IMR-90 (cell line): ENCODE data around the gene SLC6A16. TPM values are rescaled to one million over a fixed set of nuclear protein-coding genes. Genes with fewer than 3 reads are reported as not detected.
A peak's percentile ranks its signal among the peaks of the same experiment; 100 is the strongest.

Source experiments
- ATAC-seq: fragments of 200-7000 bp; cut with Tn5 transposase; 2 replicates; pipeline ENCODE4 v1.9.1; 2020; ENCODE audit warnings: low read depth, mild to moderate bottlenecking, moderate library complexity
- BruUV-seq: library from RNA; stranded (reverse); fragments of 400-500 nt; replicated peaks from 2 replicates; lab custom pipeline; 2021; lab: Mats Ljungman, UMichigan
- CTCF ChIA-PET: fragments of 300-600 bp; formaldehyde crosslinking; extraction: SDS; loops from one replicate; lab custom pipeline; 2021; ENCODE audit warnings: antibody characterized with exemption; lab: Yijun Ruan, JAX
- POLR2A ChIA-PET: fragments of 300-600 bp; sonication (Branson Sonifier 250); formaldehyde crosslinking; loops from one replicate; lab custom pipeline; 2022; ENCODE audit warnings: antibody characterized with exemption; ENCODE audit not compliant: unreplicated experiment; lab: Charles Lee
- DNase-seq: peaks from one replicate; pipeline ENCODE4 v3.0.0; 2013
- H2AFZ ChIP-seq: replicated peaks from 2 replicates; pipeline ENCODE3; 2013; ENCODE audit warnings: low read length, mild to moderate bottlenecking; ENCODE audit not compliant: poor library complexity
- H2AK5ac ChIP-seq: 2 replicates; pipeline ENCODE4 v1.6.1; 2013; ENCODE audit warnings: low read depth, low read length, inconsistent platforms
- H2AK9ac ChIP-seq: replicated peaks from 2 replicates; pipeline ENCODE3; 2013; ENCODE audit warnings: mild to moderate bottlenecking, low read depth, low read length, moderate library complexity; ENCODE audit not compliant: poor library complexity
- H2BK120ac ChIP-seq: 2 replicates; pipeline ENCODE4 v1.6.1; 2013; ENCODE audit warnings: low read depth, low read length, inconsistent platforms
- H2BK15ac ChIP-seq: 3 replicates; pipeline ENCODE4 v1.6.1; 2013; ENCODE audit warnings: low read depth, low read length, inconsistent platforms
- H2BK20ac ChIP-seq: 2 replicates; pipeline ENCODE4 v1.6.1; 2013; ENCODE audit warnings: low read depth, mild to moderate bottlenecking, inconsistent platforms, low read length, moderate library complexity
- H2BK5ac ChIP-seq: 2 replicates; pipeline ENCODE4 v1.6.1; 2013; ENCODE audit warnings: mild to moderate bottlenecking, low read depth, low read length, inconsistent platforms; ENCODE audit not compliant: poor library complexity, severe bottlenecking
- H3K14ac ChIP-seq: replicated peaks from 2 replicates; pipeline ENCODE4 v1.6.1; 2013; ENCODE audit warnings: low read depth, low read length, inconsistent platforms
- H3K18ac ChIP-seq: 2 replicates; pipeline ENCODE4 v1.6.1; 2013; ENCODE audit warnings: low read depth, low read length, control low read depth
- H3K23ac ChIP-seq: 2 replicates; pipeline ENCODE4 v1.6.1; 2013; ENCODE audit warnings: low read depth, low read length, inconsistent platforms
- H3K27ac ChIP-seq: 2 replicates; pipeline ENCODE4 v1.5.1; 2013; ENCODE audit warnings: mild to moderate bottlenecking, control low read depth, low read length; ENCODE audit not compliant: insufficient read depth
- H3K27me3 ChIP-seq: 2 replicates; pipeline ENCODE4 v1.6.1; 2013; ENCODE audit warnings: low read length; ENCODE audit not compliant: control insufficient read depth, insufficient read depth
- H3K36me3 ChIP-seq: 2 replicates; pipeline ENCODE4 v1.6.1; 2013; ENCODE audit warnings: low read length, mixed read lengths; ENCODE audit not compliant: control insufficient read depth, insufficient read depth
- H3K4ac ChIP-seq: 2 replicates; pipeline ENCODE4 v1.6.1; 2013; ENCODE audit warnings: low read depth, low read length, inconsistent platforms
- H3K4me1 ChIP-seq: 2 replicates; pipeline ENCODE4 v1.6.1; 2013; ENCODE audit warnings: low read length, mixed read lengths; ENCODE audit not compliant: control insufficient read depth, insufficient read depth
- H3K4me2 ChIP-seq: 2 replicates; pipeline ENCODE4 v1.6.1; 2013; ENCODE audit warnings: low read depth, mild to moderate bottlenecking, control low read depth, low read length, moderate library complexity
- H3K4me3 ChIP-seq: 2 replicates; pipeline ENCODE4 v1.5.1; 2013; ENCODE audit warnings: low read depth, mild to moderate bottlenecking, control low read depth, low read length, moderate library complexity; ENCODE audit not compliant: insufficient read depth
- H3K56ac ChIP-seq: 2 replicates; pipeline ENCODE4 v1.6.1; 2013; ENCODE audit warnings: low read length, inconsistent platforms; ENCODE audit not compliant: insufficient read depth; ENCODE audit errors: extremely low read depth
- H3K79me1 ChIP-seq, 2 experiments: 2 replicates each; pipeline ENCODE4 v1.6.1; 2013; ENCODE audit warnings: low read length in 2 of 2, inconsistent platforms in 1 of 2, low read depth in 1 of 2
- H3K9ac ChIP-seq: 2 replicates; pipeline ENCODE4 v1.6.1; 2013; ENCODE audit warnings: low read depth, low read length, control low read depth
- H3K9me1 ChIP-seq: 2 replicates; pipeline ENCODE4 v1.6.1; 2013; ENCODE audit warnings: low read length, inconsistent platforms; ENCODE audit not compliant: insufficient read depth
- H3K9me3 ChIP-seq: 2 replicates; pipeline ENCODE4 v1.6.1; 2013; ENCODE audit warnings: low read length; ENCODE audit not compliant: control insufficient read depth, insufficient read depth
- H4K20me1 ChIP-seq: 2 replicates; pipeline ENCODE4 v1.6.1; 2013; ENCODE audit warnings: low read length, inconsistent platforms; ENCODE audit not compliant: insufficient read depth
- H4K5ac ChIP-seq: 2 replicates; pipeline ENCODE4 v1.6.1; 2013; ENCODE audit warnings: mild to moderate bottlenecking, low read depth, low read length, control low read depth
- H4K8ac ChIP-seq, 2 experiments: 2 replicates each; pipeline ENCODE4 v1.6.1; 2013; ENCODE audit warnings: low read depth in 2 of 2, low read length in 2 of 2, control low read depth in 1 of 2, inconsistent platforms in 1 of 2
- H4K91ac ChIP-seq: 2 replicates; pipeline ENCODE4 v1.6.1; 2013; ENCODE audit warnings: low read depth, low read length, inconsistent platforms; ENCODE audit not compliant: insufficient read depth
- BHLHE40 ChIP-seq: fragments of 150-350 bp; IDR thresholded peaks from 2 replicates; pipeline ENCODE4 v1.6.1; 2016; ENCODE audit warnings: mild to moderate bottlenecking, low read depth, low read length
- CHD1 ChIP-seq: IDR thresholded peaks from 2 replicates; pipeline ENCODE4 v1.6.1; 2012; ENCODE audit warnings: low read depth, low read length, improper control_type of control experiment
- MXI1 ChIP-seq: IDR thresholded peaks from 2 replicates; pipeline ENCODE4 v1.6.1; 2012; ENCODE audit warnings: low read depth, mild to moderate bottlenecking, low read length, moderate library complexity, borderline replicate concordance
- RAD21 ChIP-seq: IDR thresholded peaks from 2 replicates; pipeline ENCODE4 v1.6.1; 2012; ENCODE audit warnings: low read length, improper control_type of control experiment
- SMC3 ChIP-seq: fragments of 150-350 bp; IDR thresholded peaks from 2 replicates; pipeline ENCODE4 v1.6.1; 2016; ENCODE audit warnings: low read depth, mild to moderate bottlenecking, antibody characterized with exemption, low read length, moderate library complexity
- WGBS, 2 experiments: methylation state at CpG; one replicate each; pipeline versions ENCODE4 v1.1.5 to v1.1.7; 2013; ENCODE audit warnings: missing lambda C conversion rate in 2 of 2; ENCODE audit not compliant: insufficient read length in 1 of 2; ENCODE audit errors: extremely low coverage in 2 of 2; 5-methylcytosine and 5-hydroxymethylcytosine counted together
- dilution Hi-C: fragments of 300-500 bp; cut with HindIII; formaldehyde crosslinking; loops from one replicate; pipeline ENCODE4 v1.14.3; 2018; ENCODE audit warnings: low sequenced_read_pairs; ENCODE audit not compliant: unreplicated experiment
- in situ Hi-C: fragments of 300-500 bp; cut with MboI; formaldehyde crosslinking; loops from 3 replicates; pipeline ENCODE4 v1.14.3; 2019; ENCODE audit warnings: low sequenced_read_pairs, inconsistent platforms, mixed read lengths
- intact Hi-C: fragments of 100-400 bp; cut with micrococcal nuclease; formaldehyde crosslinking; loops from 2 replicates; pipeline ENCODE4 v1.10.0; 2022
- polyA plus RNA-seq, 3 experiments: library from polyadenylated mRNA; depleted of rRNA; stranded (reverse); fragments of >200 nt; gene quantifications; 2 replicates each; pipeline ENCODE4 v1.2.3, GENCODE V29; 2012; ENCODE audit warnings: low replicate concordance in 1 of 3
- total RNA-seq: library from RNA; depleted of rRNA; stranded (reverse); fragments of >200 nt; gene quantifications from 2 replicates; pipeline ENCODE4 v1.2.3, GENCODE V29; 2012

The SLC6A16 gene
- total and polyA plus RNA-seq, 2 of the 4 experiments (the other 2 are of a cell fraction) = 0.18 to 0.89 TPM

DNA sequence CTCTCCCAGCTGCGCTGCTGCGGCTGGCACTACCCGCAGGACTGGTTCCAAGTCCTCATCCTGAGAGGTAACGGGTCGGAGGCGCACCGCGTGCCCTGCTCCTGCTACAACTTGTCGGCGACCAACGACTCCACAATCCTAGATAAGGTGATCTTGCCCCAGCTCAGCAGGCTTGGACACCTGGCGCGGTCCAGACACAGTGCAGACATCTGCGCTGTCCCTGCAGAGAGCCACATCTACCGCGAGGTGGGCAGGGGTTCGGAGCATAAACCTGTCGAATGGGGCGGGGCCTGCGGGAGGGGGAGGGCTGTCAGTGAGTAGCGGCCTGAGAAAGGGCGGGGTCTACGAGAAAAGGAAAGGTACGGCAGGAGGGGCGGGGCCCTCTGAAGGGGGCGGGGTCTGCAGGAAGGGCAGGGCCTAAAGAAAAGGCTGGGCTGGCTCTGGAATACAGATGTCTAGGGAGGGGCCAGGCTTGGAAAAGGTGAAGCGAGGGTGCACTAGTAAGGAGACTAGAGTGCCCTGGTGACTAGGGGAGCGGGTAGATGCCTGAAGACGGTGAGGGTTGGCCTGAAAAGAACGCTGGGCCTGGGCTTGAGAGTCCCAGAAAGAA lies 13.8 kb upstream of the SLC6A16 start:
- peak overlapping the region; percentile 65 for H2AK9ac ChIP-seq
- peak overlapping the region; percentile 67 for H2AFZ ChIP-seq
- H3K4me3 ChIP-seq = no peak overlapping the region
- CTCF ChIA-PET = no interaction called here
- no peak overlapping the region for H3K56ac ChIP-seq
- BruUV-seq = no TSS peak
- no peak overlapping the region for H3K9ac ChIP-seq
- DNase-seq (no peak), ATAC-seq (peak; percentile 28)
- H3K36me3 ChIP-seq = peaks cover 39% of the 10 kb centered on the region
- H4K91ac ChIP-seq = no peak overlapping the region
- H2BK15ac ChIP-seq = no peak overlapping the region
- TF ChIP-seq SMC3 (no peak), CHD1 (no peak), RAD21 (no peak), BHLHE40 (no peak), MXI1 (no peak)
- dilution Hi-C loops (no loop called here), in situ Hi-C loops (no loop called here), intact Hi-C loops (no loop called here)
- H3K4me2 ChIP-seq = no peak overlapping the region
- H3K9me3 ChIP-seq = no peaks in the 10 kb centered on the region
- H4K5ac ChIP-seq = no peak overlapping the region
- peaks cover 0 to 2% of the 10 kb centered on the region in 2 experiments; a peak in 1 of 4 replicates for H3K79me1 ChIP-seq
- no peaks in the 10 kb centered on the region for H3K4me1 ChIP-seq
- H3K27ac ChIP-seq = no peak overlapping the region
- H3K4ac ChIP-seq = no peak overlapping the region
- no peak overlapping the region for H3K14ac ChIP-seq
- no peak overlapping the region for H3K18ac ChIP-seq
- H4K8ac ChIP-seq = no peak overlapping the region
- H2BK20ac ChIP-seq = no peak overlapping the region
- H2BK5ac ChIP-seq = no peak overlapping the region
- no peak overlapping the region for H2BK120ac ChIP-seq
- 0 out of 2 replicates have a peak, but pooled peaks cover 3% of the 10 kb centered on the region for H3K9me1 ChIP-seq
- H3K27me3 ChIP-seq = no peaks in the 10 kb centered on the region
- no peaks in the 10 kb centered on the region; the same call in 1 of the 2 replicates for H4K20me1 ChIP-seq
- H2AK5ac ChIP-seq = no peak overlapping the region
- 50% methylated on average over 8 of the region's 30 CpGs; no CpG with 5 or more reads in 1 of the 2 experiments for WGBS, 2 experiments
- H3K23ac ChIP-seq = no peak overlapping the region
- POLR2A ChIA-PET = no interaction called here
